Loucy (cell line): ENCODE measurements around the gene ASCC2.

Experiments used
- CTCF ChIP-seq: fragments of 200-600 bp; sonication (generic); conservative IDR thresholded peaks from 2 replicates; pipeline ENCODE4 v1.5.1; 2014; ENCODE audit warnings: mild to moderate bottlenecking, antibody characterized with exemption, low read length
- EZH2phosphoT487 ChIP-seq: fragments of 200-600 bp; IDR thresholded peaks from 2 replicates; pipeline ENCODE4 v1.6.1; 2018; ENCODE audit warnings: antibody characterized with exemption, mild to moderate bottlenecking, moderate library complexity, borderline replicate concordance

DNA sequence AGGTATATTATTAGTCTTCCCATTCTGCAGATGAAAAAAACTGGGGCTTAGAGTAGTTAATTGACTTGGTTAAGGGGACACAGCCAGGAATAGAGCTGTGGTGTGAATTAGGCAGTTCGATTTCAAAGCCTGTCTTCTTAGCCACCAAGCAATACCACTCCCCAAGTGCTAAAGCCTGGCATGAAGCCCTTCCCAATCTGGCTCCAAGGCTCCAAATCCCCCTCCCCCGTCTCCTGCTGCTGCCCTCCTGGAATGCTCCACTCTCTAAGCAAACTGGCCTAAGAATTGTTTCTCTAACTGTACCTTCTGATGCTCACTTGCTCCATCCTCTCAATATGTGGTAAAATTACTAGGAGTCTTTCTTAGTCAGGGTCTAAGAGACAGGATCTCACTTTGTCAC lies 18.6 kb downstream of the ASCC2 start:
- no peak for TF ChIP-seq EZH2phosphoT487
- TF ChIP-seq CTCF = no peak
